Muscle of leg (tissue), 11 donors: ENCODE data around the gene BMP2. TPM values are rescaled to one million over a fixed set of nuclear protein-coding genes. Genes with fewer than 3 reads are reported as not detected.

ENCODE experiments used
- DNase-seq: peaks from one replicate; pipeline ENCODE4 v3.0.0; 2013
- H3K27ac ChIP-seq: one replicate; pipeline ENCODE4 v1.5.1; 2013; ENCODE audit warnings: mild to moderate bottlenecking, low read length, control low read depth
- H3K27me3 ChIP-seq: one replicate; pipeline ENCODE4 v1.6.1; 2013; ENCODE audit warnings: low read length; ENCODE audit not compliant: control insufficient read depth, insufficient read depth
- H3K36me3 ChIP-seq: one replicate; pipeline ENCODE4 v1.6.1; 2013; ENCODE audit warnings: low read length; ENCODE audit not compliant: control insufficient read depth, insufficient read depth
- H3K4me1 ChIP-seq: one replicate; pipeline ENCODE4 v1.6.1; 2013; ENCODE audit warnings: low read length; ENCODE audit not compliant: control insufficient read depth, insufficient read depth
- H3K4me3 ChIP-seq: one replicate; pipeline ENCODE4 v1.5.1; 2013; ENCODE audit warnings: low read length, control low read depth
- H3K9me3 ChIP-seq: replicated peaks from 2 replicates; pipeline ENCODE4 v1.6.1; 2013; ENCODE audit warnings: low read depth, low read length; ENCODE audit not compliant: control insufficient read depth
- WGBS: methylation state at CpG from one replicate; pipeline ENCODE4 v1.1.5; 2013; ENCODE audit warnings: missing lambda C conversion rate; ENCODE audit not compliant: insufficient coverage; 5-methylcytosine and 5-hydroxymethylcytosine counted together
- polyA plus RNA-seq, 8 donors: library from polyadenylated mRNA; unstranded; fragments of 120-200 nt; gene quantifications; one replicate each; pipeline versions ENCODE4 v1.2.1 to v1.2.3, GENCODE V29; 2013; ENCODE audit warnings: inconsistent platforms in 1 of 8, low replicate concordance in 1 of 8; ENCODE audit not compliant: insufficient read length in 8 of 8, insufficient read depth in 1 of 8
- total RNA-seq: library from RNA; stranded (reverse); fragments of 120-200 nt; gene quantifications from one replicate; pipeline ENCODE4 v1.2.4, GENCODE V29; 2013

The BMP2 gene
- total and polyA plus RNA-seq, 9 donors: 1.1 to 6.2 (median 1.9) TPM

- H3K4me3 ChIP-seq: no peak overlapping the region
- 89% methylated on average over 4 of the region's 4 CpGs for WGBS
- no peak for DNase-seq
- no peaks in the 10 kb centered on the region for H3K4me1 ChIP-seq
- H3K27ac ChIP-seq: no peak overlapping the region
- no peaks in the 10 kb centered on the region for H3K27me3 ChIP-seq
- no peaks in the 10 kb centered on the region for H3K36me3 ChIP-seq
- H3K9me3 ChIP-seq: no peaks in the 10 kb centered on the region
These were observed 25.3 kb downstream of the BMP2 start for GRCh38 chr20:6792789-6793188.

GRCh38 chr20:6802227-6802626 lies 34.7 kb downstream of the BMP2 start:
- H3K27ac ChIP-seq: no peak overlapping the region
- no peaks in the 10 kb centered on the region for H3K27me3 ChIP-seq
- no peaks in the 10 kb centered on the region for H3K36me3 ChIP-seq
- no peaks in the 10 kb centered on the region for H3K9me3 ChIP-seq
- no peak for DNase-seq
- WGBS: 100% methylated on average over 1 of the region's 2 CpGs
- H3K4me1 ChIP-seq: no peaks in the 10 kb centered on the region
- H3K4me3 ChIP-seq: no peak overlapping the region

GRCh38 chr20:6806275-6806674 lies 38.8 kb downstream of the BMP2 start:
- WGBS: no CpG with 5 or more reads among the region's 1 CpG
- Histone ChIP-seq H3K27me3 (peaks cover 2% of the 10 kb centered on the region), H3K27ac (no peak overlapping the region), H3K4me3 (no peak overlapping the region), H3K4me1 (no peaks in the 10 kb centered on the region), H3K9me3 (no peaks in the 10 kb centered on the region), H3K36me3 (no peaks in the 10 kb centered on the region)
- DNase-seq: no peak

GRCh38 chr20:6811262-6812035 lies 44.0 kb downstream of the BMP2 start:
- WGBS: 25% methylated on average over 1 of the region's 6 CpGs
- H3K4me1 ChIP-seq: no peaks in the 10 kb centered on the region
- H3K4me3 ChIP-seq: no peak overlapping the region
- H3K36me3 ChIP-seq: no peaks in the 10 kb centered on the region
- no peak overlapping the region for H3K27ac ChIP-seq
- H3K27me3 ChIP-seq: peaks cover 5% of the 10 kb centered on the region
- H3K9me3 ChIP-seq: no peaks in the 10 kb centered on the region
- no peak for DNase-seq

GRCh38 chr20:6812530-6812929 lies 45.0 kb downstream of the BMP2 start:
- H3K27ac ChIP-seq: no peak overlapping the region
- H3K36me3 ChIP-seq: no peaks in the 10 kb centered on the region
- no peak for DNase-seq
- H3K9me3 ChIP-seq: no peaks in the 10 kb centered on the region
- peaks cover 5% of the 10 kb centered on the region for H3K27me3 ChIP-seq
- no peak overlapping the region for H3K4me3 ChIP-seq
- no peaks in the 10 kb centered on the region for H3K4me1 ChIP-seq
- 80% methylated on average over 1 of the region's 6 CpGs for WGBS

GRCh38 chr20:6814945-6815344 lies 47.5 kb downstream of the BMP2 start:
- H3K27ac ChIP-seq: no peak overlapping the region
- 40% methylated on average over 1 of the region's 4 CpGs for WGBS

GRCh38 chr20:6818033-6818808 lies 50.7 kb downstream of the BMP2 start:
- no peak overlapping the region for H3K4me3 ChIP-seq
- H3K9me3 ChIP-seq: no peaks in the 10 kb centered on the region
- WGBS: 43% methylated on average over 1 of the region's 7 CpGs
- H3K27ac ChIP-seq: no peak overlapping the region
- no peak for DNase-seq
- peaks cover 2% of the 10 kb centered on the region for H3K27me3 ChIP-seq
- no peaks in the 10 kb centered on the region for H3K4me1 ChIP-seq
- no peaks in the 10 kb centered on the region for H3K36me3 ChIP-seq

More at GRCh38 chr20:6814945-6815344, 47.5 kb downstream of the BMP2 start:
- no peaks in the 10 kb centered on the region for H3K9me3 ChIP-seq
- H3K4me3 ChIP-seq: no peak overlapping the region
- no peaks in the 10 kb centered on the region for H3K36me3 ChIP-seq
- H3K27me3 ChIP-seq: peaks cover 5% of the 10 kb centered on the region
- no peaks in the 10 kb centered on the region for H3K4me1 ChIP-seq
- no peak for DNase-seq

GRCh38 chr20:6819599-6819998 lies 52.1 kb downstream of the BMP2 start:
- H3K27me3 ChIP-seq: no peaks in the 10 kb centered on the region
- no peaks in the 10 kb centered on the region for H3K9me3 ChIP-seq
- no peak for DNase-seq
- H3K4me1 ChIP-seq: no peaks in the 10 kb centered on the region
- no peak overlapping the region for H3K4me3 ChIP-seq
- H3K27ac ChIP-seq: no peak overlapping the region
- WGBS: no CpG with 5 or more reads among the region's 2 CpGs
- H3K36me3 ChIP-seq: no peaks in the 10 kb centered on the region

- Histone ChIP-seq H3K27ac (no peak overlapping the region), H3K4me1 (no peaks in the 10 kb centered on the region), H3K27me3 (no peaks in the 10 kb centered on the region), H3K4me3 (no peak overlapping the region), H3K36me3 (no peaks in the 10 kb centered on the region), H3K9me3 (no peaks in the 10 kb centered on the region)
- 78% methylated on average over 1 of the region's 5 CpGs for WGBS
- DNase-seq: no peak
These were observed 56.9 kb downstream of the BMP2 start for GRCh38 chr20:6824401-6824800.

- no peak for DNase-seq
- H3K27me3 ChIP-seq: no peaks in the 10 kb centered on the region
- H3K27ac ChIP-seq: no peak overlapping the region
- no CpG with 5 or more reads among the region's 4 CpGs for WGBS
- H3K36me3 ChIP-seq: no peaks in the 10 kb centered on the region
- no peak overlapping the region for H3K4me3 ChIP-seq
- H3K4me1 ChIP-seq: no peaks in the 10 kb centered on the region
- no peaks in the 10 kb centered on the region for H3K9me3 ChIP-seq
These were observed 60.0 kb downstream of the BMP2 start for GRCh38 chr20:6827472-6827871.
